GM13977 (cell line): ENCODE measurements around the gene SBSN.

ENCODE experiments used
- DNase-seq: peaks from one replicate; pipeline ENCODE4 v3.0.0; 2012; ENCODE audit warnings: low spot score
- in situ Hi-C: fragments of 300-500 bp; cut with MboI; formaldehyde crosslinking; loops from one replicate; pipeline ENCODE4 v1.12.0; 2022; ENCODE audit warnings: low sequenced_read_pairs, low pct_unique_long_range_greater_than_20kb, mixed read lengths, inconsistent platforms; ENCODE audit not compliant: unreplicated experiment
- TF ChIP-seq, protein P1 (sequence below): IDR thresholded peaks from 2 replicates; pipeline ENCODE4 v1.5.1; 2012; ENCODE audit warnings: mild to moderate bottlenecking, control low read depth; ENCODE audit not compliant: insufficient read depth; ENCODE audit errors: extremely low read depth, missing control alignments

SBSN gene

GRCh38 chr19:35491836-35492360 is 36.2 kb downstream of the SBSN start:
- in situ Hi-C loops = no loop called here
- no peak for DNase-seq
- TF ChIP-seq, protein P1, sequence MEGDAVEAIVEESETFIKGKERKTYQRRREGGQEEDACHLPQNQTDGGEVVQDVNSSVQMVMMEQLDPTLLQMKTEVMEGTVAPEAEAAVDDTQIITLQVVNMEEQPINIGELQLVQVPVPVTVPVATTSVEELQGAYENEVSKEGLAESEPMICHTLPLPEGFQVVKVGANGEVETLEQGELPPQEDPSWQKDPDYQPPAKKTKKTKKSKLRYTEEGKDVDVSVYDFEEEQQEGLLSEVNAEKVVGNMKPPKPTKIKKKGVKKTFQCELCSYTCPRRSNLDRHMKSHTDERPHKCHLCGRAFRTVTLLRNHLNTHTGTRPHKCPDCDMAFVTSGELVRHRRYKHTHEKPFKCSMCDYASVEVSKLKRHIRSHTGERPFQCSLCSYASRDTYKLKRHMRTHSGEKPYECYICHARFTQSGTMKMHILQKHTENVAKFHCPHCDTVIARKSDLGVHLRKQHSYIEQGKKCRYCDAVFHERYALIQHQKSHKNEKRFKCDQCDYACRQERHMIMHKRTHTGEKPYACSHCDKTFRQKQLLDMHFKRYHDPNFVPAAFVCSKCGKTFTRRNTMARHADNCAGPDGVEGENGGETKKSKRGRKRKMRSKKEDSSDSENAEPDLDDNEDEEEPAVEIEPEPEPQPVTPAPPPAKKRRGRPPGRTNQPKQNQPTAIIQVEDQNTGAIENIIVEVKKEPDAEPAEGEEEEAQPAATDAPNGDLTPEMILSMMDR = no peak

GRCh38 chr19:35490364-35490763 is 37.7 kb downstream of the SBSN start, which contains the start of gene KRTDAP:
TSS of gene KRTDAP (minus strand) at chr19:35490464. CDS start at chr19:35490442, 22 bp downstream.
- DNase-seq = no peak
- in situ Hi-C loops = no loop called here
- TF ChIP-seq, protein P1 = no peak

DNA sequence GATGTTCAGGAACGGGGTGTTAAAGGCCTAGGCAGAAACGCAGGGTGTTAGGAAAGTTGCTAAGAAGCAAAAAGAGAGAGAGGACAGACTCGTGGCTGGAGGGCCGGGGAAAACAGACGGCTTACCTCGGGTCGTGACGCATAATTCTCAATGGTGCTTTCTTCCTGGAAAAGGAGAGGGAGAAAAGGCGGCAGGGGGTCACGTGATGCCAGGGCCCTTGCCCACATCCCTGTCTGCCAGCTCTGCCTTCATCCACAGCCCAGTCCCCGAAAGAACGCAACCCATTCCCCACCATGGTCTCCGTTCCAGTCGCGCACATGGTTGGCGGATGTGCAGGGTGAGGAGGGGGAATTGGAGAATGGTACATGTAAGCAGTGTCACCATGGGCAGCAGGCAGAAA is 39.4 kb downstream of the SBSN start:
- in situ Hi-C loops = no loop called here
- no peak for DNase-seq
- TF ChIP-seq, protein P1 = no peak

GRCh38 chr19:35487656-35488182 is 40.4 kb downstream of the SBSN start:
- in situ Hi-C loops = no loop called here
- TF ChIP-seq, protein P1 = no peak

GRCh38 chr19:35486268-35486708 is 41.8 kb downstream of the SBSN start:
- in situ Hi-C loops = no loop called here
- no peak for DNase-seq
- TF ChIP-seq, protein P1 = no peak

More at GRCh38 chr19:35487656-35488182, 40.4 kb downstream of the SBSN start:
- DNase-seq = no peak

DNA sequence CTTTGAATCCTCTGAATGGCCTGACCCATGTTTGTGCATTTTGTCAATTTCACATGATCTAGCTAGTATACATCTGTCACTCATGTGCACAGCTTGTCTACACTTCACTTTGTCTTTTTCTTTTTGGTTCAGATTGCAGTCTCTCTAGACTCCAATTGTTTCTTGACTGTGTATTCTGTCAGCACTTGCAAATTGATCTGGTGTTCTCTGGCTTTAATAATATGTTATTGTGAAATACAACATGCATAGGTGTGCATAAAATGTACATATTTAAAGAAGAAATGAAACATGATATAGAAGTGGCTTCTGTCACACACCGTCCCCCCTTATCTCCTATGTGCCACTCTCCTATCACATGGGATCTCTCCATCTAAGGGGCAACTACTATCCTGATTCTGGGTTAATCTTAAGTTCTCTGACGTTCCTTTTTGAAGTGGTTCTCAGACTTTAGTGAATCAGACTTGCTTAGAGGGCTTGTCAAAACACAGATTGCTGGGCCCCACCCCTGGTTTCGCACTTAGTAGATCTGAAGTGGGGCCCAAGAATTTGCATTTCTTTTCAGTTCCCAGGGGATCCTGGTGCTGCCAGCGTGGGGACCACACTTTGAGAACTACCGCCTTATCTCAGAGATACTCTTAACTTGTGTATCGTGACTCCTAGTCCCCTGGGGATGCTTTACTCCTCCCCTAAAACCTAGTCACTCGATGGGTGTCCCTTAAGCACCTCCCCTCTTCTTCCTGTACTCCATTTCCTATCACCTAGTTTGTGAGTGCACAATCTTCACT is 43.7 kb downstream of the SBSN start:
- TF ChIP-seq, protein P1 = no peak
- in situ Hi-C loops = no loop called here
- DNase-seq = peak; percentile 84
